ENCODE data around the gene ZBTB33.

The ZBTB33 gene

GRCh38 chrX:120250522-120251271 lies at the start of gene ZBTB33:
Gene ZBTB33, plus strand, starts transcription at chrX:120250812. Its CDS starts 2,604 bp downstream, at chrX:120253416.
- peak; percentile 54 for FAIRE-seq

GRCh38 chrX:120200851-120201250 lies 49.8 kb upstream of the ZBTB33 start:
- FAIRE-seq: no peak

GRCh38 chrX:120205816-120206753 lies 44.5 kb upstream of the ZBTB33 start:
- FAIRE-seq: no peak

- FAIRE-seq: no peak
Observed at GRCh38 chrX:120207009-120207605, 43.5 kb upstream of the ZBTB33 start.

GRCh38 chrX:120213438-120214265 lies 37.0 kb upstream of the ZBTB33 start:
- no peak for FAIRE-seq

GRCh38 chrX:120223374-120223773 lies 27.2 kb upstream of the ZBTB33 start:
- FAIRE-seq: no peak

GRCh38 chrX:120224388-120224787 lies 26.2 kb upstream of the ZBTB33 start:
- no peak for FAIRE-seq

GRCh38 chrX:120228187-120228908 lies 22.3 kb upstream of the ZBTB33 start:
- FAIRE-seq: no peak

- no peak for FAIRE-seq
Observed at GRCh38 chrX:120235284-120235683, 15.3 kb upstream of the ZBTB33 start.

- no peak for FAIRE-seq
Observed at GRCh38 chrX:120236687-120237479, 13.7 kb upstream of the ZBTB33 start.

- FAIRE-seq: no peak
Observed at GRCh38 chrX:120238933-120239332, 11.7 kb upstream of the ZBTB33 start.

- FAIRE-seq: no peak
Observed at GRCh38 chrX:120242813-120243212, 7.8 kb upstream of the ZBTB33 start.

- FAIRE-seq: no peak
Observed at GRCh38 chrX:120244395-120244734, 6.2 kb upstream of the ZBTB33 start.

- FAIRE-seq: no peak
Observed at GRCh38 chrX:120244735-120245498, 5.7 kb upstream of the ZBTB33 start.

GRCh38 chrX:120251471-120252011 lies 929 bp downstream of the ZBTB33 start:
- no peak for FAIRE-seq

- FAIRE-seq: no peak
Observed at GRCh38 chrX:120253784-120254183, 3.2 kb downstream of the ZBTB33 start.

GRCh38 chrX:120260369-120260768 lies 9.8 kb downstream of the ZBTB33 start:
- FAIRE-seq: no peak

GRCh38 chrX:120262859-120263708 lies 12.5 kb downstream of the ZBTB33 start:
- FAIRE-seq: no peak

GRCh38 chrX:120264341-120264740 lies 13.7 kb downstream of the ZBTB33 start:
- no peak for FAIRE-seq
